ENCODE data around the gene LENG8.

GRCh38 chr19:54444737-54445136 lies 4.3 kb upstream of the LENG8 start:
- TF ChIP-seq CTCF (conservative IDR thresholded peaks at IDR 0.05): no peak
- no peak for TF ChIP-seq ZFX (IDR thresholded peaks at IDR 0.05)

Measured in C4-2B (cell line).